GM12891 (cell line): ENCODE results near the gene SMAGP.

Source experiments
- PAX5 ChIP-seq: IDR thresholded peaks from 2 replicates; pipeline ENCODE4 v1.6.1; 2011; ENCODE audit warnings: low read length, moderate library complexity, mild to moderate bottlenecking; ENCODE audit not compliant: insufficient read depth, severe bottlenecking
- POLR2A ChIP-seq: IDR thresholded peaks from 2 replicates; pipeline ENCODE4 v1.6.1; 2011; ENCODE audit warnings: low read depth, low read length, control low read depth
- POLR2AphosphoS5 ChIP-seq: IDR thresholded peaks from 2 replicates; pipeline ENCODE4 v1.6.1; 2011; ENCODE audit warnings: low read depth, low read length, control low read depth
- POU2F2 ChIP-seq: IDR thresholded peaks from 2 replicates; pipeline ENCODE4 v1.6.1; 2011; ENCODE audit warnings: low read depth, mild to moderate bottlenecking, control low read depth, low read length, moderate library complexity
- SPI1 ChIP-seq: IDR thresholded peaks from 2 replicates; pipeline ENCODE4 v1.6.1; 2011; ENCODE audit warnings: low read depth, low read length, control low read depth
- TAF1 ChIP-seq: IDR thresholded peaks from 2 replicates; pipeline ENCODE4 v1.6.1; 2011; ENCODE audit warnings: low read depth, low read length, control low read depth

DNA sequence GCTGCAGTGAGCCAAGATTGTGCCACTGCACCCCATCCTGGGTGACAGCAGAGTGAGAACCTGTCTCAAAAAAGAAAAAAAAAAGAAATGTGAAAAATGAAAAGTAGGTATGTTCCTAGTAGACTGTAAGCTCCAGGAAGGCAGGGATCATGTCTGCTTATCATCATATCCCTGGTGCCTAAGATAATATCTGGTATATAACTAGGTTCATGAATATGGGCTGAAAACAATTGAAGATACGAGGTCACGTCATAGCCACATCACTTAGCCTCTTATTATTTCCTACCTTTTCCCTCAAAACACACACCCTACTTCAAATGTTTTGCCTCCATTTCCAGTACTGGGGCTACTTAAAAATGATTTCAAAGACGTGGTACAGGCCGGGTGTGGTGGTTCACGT lies 55.3 kb downstream of the SMAGP start:
- TF ChIP-seq POLR2AphosphoS5 (no peak), POLR2A (no peak), PAX5 (no peak), TAF1 (no peak), POU2F2 (no peak), SPI1 (no peak)
